Parathyroid adenoma (tissue), 2 donors: Measurements from ENCODE around the gene MTIF2.
"Not testable (repeated sequence)": the region's sequence is repeated elsewhere in the genome, so short reads cannot be mapped to it uniquely, and the experiment has no call there.

ENCODE experiments used
- H2AFZ ChIP-seq: fragments of 300-600 bp; sonication (generic); one replicate; pipeline ENCODE4 v1.7.0; 2017; ENCODE audit warnings: antibody characterized with exemption, mild to moderate bottlenecking
- H3K27ac ChIP-seq: fragments of 300-600 bp; sonication (generic); one replicate; pipeline ENCODE4 v1.7.0; 2017
- H3K27me3 ChIP-seq: fragments of 300-600 bp; sonication (generic); one replicate; pipeline ENCODE4 v1.7.0; 2017; ENCODE audit warnings: low read length; ENCODE audit not compliant: control insufficient read depth, insufficient read depth
- H3K36me3 ChIP-seq: fragments of 300-600 bp; sonication (generic); one replicate; pipeline ENCODE4 v1.7.0; 2017; ENCODE audit warnings: low read length; ENCODE audit not compliant: control insufficient read depth, insufficient read depth
- H3K4me1 ChIP-seq: fragments of 300-600 bp; sonication (generic); one replicate; pipeline ENCODE4 v1.7.0; 2017; ENCODE audit warnings: control low read depth
- H3K4me2 ChIP-seq: fragments of 300-600 bp; sonication (generic); one replicate; pipeline ENCODE4 v1.7.0; 2017; ENCODE audit warnings: low read length
- H3K4me3 ChIP-seq: fragments of 300-600 bp; sonication (generic); one replicate; pipeline ENCODE4 v1.7.0; 2017; ENCODE audit warnings: low read depth, low read length
- H3K79me2 ChIP-seq: fragments of 300-600 bp; sonication (generic); one replicate; pipeline ENCODE4 v1.7.0; 2017; ENCODE audit warnings: control low read depth
- H3K9ac ChIP-seq: fragments of 300-600 bp; sonication (generic); one replicate; pipeline ENCODE4 v1.7.0; 2017; ENCODE audit warnings: mild to moderate bottlenecking
- H3K9me3 ChIP-seq: fragments of 300-600 bp; sonication (generic); one replicate; pipeline ENCODE4 v1.7.0; 2017; ENCODE audit warnings: low read length; ENCODE audit not compliant: control insufficient read depth
- TF ChIP-seq, protein P1 (sequence below): fragments of 300-600 bp; sonication (generic); IDR thresholded peaks from one replicate; pipeline ENCODE4 v1.7.0; 2017; ENCODE audit warnings: antibody characterized with exemption, mild to moderate bottlenecking
- donor health status: primary hyperparathyroidism.

MTIF2 gene

DNA sequence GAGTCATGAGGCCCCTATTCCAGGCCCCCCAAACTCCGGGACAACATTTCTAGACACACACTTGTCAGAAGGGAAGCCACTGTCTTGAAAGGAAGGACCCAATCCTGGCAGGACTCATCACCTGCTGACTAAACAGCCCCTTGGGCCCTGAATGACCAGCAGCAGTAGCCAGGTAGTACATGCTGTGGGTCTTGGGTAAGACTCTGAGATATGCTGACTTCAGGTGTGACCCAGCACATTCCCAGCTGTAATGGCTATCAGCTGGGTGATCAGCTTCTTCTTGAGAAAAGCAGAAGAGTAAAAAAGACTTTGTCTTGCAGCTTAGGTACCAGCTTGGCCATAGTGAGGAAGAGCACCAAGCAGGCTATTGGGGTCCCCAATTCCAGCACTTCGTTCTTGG lies 72.5 kb downstream of the MTIF2 start:
- Histone ChIP-seq H3K27ac (no peak overlapping the region), H3K4me2 (no peak overlapping the region), H3K9me3 (no peaks in the 10 kb centered on the region), H3K79me2 (no peaks in the 10 kb centered on the region), H3K36me3 (no peaks in the 10 kb centered on the region), H2AFZ (no peak overlapping the region), H3K9ac (no peak overlapping the region), H3K4me3 (no peak overlapping the region), H3K4me1 (no peaks in the 10 kb centered on the region), H3K27me3 (no peaks in the 10 kb centered on the region)
- TF ChIP-seq, protein P1, sequence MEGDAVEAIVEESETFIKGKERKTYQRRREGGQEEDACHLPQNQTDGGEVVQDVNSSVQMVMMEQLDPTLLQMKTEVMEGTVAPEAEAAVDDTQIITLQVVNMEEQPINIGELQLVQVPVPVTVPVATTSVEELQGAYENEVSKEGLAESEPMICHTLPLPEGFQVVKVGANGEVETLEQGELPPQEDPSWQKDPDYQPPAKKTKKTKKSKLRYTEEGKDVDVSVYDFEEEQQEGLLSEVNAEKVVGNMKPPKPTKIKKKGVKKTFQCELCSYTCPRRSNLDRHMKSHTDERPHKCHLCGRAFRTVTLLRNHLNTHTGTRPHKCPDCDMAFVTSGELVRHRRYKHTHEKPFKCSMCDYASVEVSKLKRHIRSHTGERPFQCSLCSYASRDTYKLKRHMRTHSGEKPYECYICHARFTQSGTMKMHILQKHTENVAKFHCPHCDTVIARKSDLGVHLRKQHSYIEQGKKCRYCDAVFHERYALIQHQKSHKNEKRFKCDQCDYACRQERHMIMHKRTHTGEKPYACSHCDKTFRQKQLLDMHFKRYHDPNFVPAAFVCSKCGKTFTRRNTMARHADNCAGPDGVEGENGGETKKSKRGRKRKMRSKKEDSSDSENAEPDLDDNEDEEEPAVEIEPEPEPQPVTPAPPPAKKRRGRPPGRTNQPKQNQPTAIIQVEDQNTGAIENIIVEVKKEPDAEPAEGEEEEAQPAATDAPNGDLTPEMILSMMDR, result no peak

DNA sequence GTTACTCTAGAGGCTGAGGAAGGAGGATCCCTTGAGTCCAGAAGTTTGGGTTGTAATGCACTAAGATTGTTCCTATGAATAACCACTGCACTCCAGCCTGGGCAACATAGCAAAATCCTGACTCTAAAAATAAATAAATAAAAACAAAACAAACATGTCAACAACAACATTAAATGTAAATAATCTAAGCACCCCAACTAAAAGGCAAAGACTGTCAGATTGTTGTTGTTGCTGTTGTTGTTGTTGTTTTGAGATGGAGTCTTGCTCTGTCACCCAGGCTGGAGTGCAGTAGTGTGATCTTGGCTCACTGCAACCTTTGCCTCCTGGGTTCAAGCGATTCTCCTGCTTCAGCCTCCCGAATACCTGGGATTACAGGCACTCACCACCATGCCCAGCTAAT lies 77.1 kb downstream of the MTIF2 start:
- H3K4me2 ChIP-seq, H3K27ac ChIP-seq, H2AFZ ChIP-seq, H3K4me3 ChIP-seq, H3K4me1 ChIP-seq, H3K27me3 ChIP-seq, H3K36me3 ChIP-seq, H3K9ac ChIP-seq, H3K9me3 ChIP-seq, H3K79me2 ChIP-seq: not testable (repeated sequence)

DNA sequence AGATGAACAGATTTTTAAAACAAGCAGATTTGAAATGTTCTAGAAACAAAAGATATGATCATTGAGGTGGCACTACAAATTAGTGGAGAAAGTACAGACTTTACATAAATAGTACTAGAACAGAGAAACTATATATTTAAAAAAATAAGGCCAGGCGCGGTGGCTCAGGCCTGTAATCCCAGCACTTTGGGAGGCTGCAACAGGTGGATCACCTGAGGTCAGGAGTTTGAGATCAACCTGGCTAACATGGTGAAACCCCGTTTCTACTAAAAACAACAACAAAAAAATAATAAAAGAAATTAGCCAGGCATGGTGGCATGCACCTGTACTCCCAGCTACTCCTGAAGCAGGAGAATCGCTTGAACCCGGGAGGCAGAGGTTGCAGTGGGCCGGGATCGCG lies 82.2 kb downstream of the MTIF2 start:
- H3K79me2 ChIP-seq, H2AFZ ChIP-seq, H3K36me3 ChIP-seq, H3K27me3 ChIP-seq, H3K9ac ChIP-seq, H3K4me3 ChIP-seq, H3K4me1 ChIP-seq, H3K9me3 ChIP-seq, H3K4me2 ChIP-seq, H3K27ac ChIP-seq: not testable (repeated sequence)
